GM18511 (cell line): ENCODE measurements around the gene VPS13D.

Source experiments
- ATAC-seq: cut with Tn5 transposase; IDR thresholded peaks from one replicate; pipeline ENCODE4 v1.9.1; 2021; ENCODE audit warnings: mild to moderate bottlenecking, moderate library complexity; ENCODE audit not compliant: unreplicated experiment

VPS13D gene

DNA sequence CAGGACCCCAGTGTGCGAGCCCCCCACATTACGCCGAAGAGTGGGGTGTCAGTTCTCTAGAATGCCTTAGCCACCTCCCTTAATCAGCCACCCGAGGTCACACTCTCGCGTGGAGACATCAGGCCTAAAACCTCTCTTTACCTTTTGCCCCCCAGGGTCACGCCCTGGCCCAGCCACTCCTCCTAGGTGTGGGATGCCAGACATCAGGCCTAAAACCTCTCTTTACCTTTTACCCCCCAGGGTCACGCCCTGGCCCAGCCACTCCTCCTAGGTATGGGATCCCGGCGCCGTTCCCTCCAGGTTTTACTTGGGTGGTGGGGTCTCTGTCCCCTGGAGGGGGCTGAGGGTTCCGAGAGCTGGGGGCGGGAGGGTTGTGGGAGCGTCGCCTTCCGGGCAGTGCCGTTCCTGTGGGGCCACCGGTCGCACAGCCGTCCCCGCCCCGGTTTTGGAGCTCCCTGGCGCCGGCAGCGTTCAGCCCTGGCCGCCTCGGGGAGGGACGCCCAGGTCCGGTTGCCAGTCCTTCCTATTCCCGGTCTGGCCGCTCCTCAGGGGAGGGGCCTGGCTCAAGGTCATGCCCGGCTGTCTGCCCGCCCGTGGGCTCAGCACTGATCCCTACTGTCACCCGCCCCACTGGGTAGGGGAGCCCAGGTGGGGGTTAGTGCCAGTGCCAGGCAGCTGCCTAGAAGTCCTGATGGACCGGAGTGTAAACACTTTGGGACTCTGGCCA is 882 bp downstream of the VPS13D start:
- ATAC-seq = peak; percentile 28

DNA sequence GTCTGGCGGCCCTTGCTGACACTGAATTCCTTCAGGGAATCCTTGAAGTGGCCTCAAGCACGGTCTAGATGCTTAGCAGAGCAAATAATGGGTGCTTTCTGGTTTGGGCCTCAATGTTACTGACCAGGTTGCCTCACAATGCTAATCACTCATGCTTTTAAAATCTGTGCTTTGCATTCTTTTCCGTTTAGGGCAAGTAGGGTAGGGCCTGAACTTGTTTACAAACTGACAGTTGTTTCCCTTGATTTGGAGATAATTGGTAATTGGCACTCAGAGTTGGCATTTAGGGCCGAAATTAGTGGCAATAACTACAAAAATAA is 1.4 kb downstream of the VPS13D start:
- ATAC-seq = no peak

- no peak for ATAC-seq
Observed at GRCh38 chr1:12232221-12232620, 2.4 kb downstream of the VPS13D start.

- no peak for ATAC-seq
Observed at GRCh38 chr1:12244078-12244477, 14.2 kb downstream of the VPS13D start.

DNA sequence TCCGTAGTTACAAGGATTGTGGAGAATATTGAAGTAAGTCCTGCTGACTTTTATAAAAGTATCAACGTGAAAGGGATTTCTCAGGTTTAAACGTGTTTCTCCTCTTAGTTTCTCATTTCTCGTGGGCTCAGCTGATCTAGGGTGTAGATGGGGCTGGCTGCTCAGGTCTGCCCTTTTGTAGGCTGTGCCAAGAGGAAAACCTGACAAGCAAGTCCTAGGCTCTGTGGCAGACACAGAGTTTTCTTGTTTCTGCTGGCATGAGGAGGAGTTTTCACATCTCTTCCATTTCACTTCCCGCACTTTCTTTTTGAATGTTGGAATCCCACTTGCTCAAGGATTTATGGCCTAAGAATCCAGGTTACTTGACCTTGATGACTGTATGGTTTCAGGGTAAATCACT is 14.8 kb downstream of the VPS13D start:
- ATAC-seq = no peak

DNA sequence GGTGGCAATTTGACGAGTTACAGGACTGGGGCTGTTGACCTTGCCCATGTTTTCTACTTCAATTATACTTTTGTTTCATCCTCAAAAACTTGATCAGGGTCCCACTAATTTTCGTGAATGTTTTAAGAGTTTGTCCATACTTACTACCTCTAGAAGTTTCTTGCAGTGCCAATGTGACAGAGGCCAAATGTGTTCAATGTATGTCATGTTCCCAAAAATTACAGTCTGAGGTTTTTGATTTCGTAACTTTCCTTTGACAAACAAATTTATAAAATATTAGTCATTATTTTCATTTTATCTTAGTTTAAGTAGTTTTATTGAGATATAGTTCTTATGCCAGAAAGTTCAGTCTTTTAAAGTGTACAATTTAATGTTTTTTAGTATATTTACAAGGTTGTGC is 15.3 kb downstream of the VPS13D start:
- ATAC-seq = no peak

DNA sequence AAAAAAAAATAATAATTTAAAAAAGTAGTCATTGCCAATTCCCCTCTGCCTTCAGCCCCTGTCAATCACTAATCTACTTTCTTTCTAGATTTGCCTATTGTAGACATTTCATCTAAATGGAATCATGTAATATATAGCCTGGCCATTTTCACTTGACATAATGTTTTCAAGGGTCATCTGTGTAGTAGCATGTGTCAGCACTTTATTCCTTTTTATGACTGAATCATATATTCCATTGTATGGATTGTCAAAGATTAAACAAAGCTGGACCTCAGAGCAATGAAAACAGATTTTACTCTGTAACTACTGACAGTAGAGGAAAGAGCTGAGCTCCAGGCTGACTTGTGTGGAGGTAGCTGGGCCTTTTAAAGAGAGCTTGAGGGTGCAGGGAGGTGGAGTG is 15.9 kb downstream of the VPS13D start:
- no peak for ATAC-seq

GRCh38 chr1:12246584-12246983 is 16.8 kb downstream of the VPS13D start:
- ATAC-seq = no peak

DNA sequence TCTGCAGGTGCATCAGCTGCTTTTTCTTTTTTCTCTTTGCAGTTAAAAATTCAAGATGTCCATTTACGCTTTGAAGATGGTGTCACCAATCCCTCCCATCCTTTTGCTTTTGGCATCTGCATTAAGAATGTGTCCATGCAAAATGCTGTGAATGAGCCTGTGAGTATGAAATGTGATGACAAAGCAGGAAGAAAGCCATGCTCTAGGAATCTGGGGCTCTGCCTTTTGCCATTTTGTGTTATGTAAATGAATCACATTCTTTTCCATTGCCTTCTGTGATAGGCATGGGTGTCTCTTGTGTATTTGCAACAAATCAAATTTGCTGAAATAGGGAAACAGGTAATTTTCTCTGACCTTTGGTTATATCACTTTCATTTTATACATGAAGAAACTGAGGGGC is 19.4 kb downstream of the VPS13D start:
- ATAC-seq = no peak

- ATAC-seq = no peak
Observed at GRCh38 chr1:12249748-12250147, 19.9 kb downstream of the VPS13D start.

GRCh38 chr1:12251442-12251841 is 21.6 kb downstream of the VPS13D start:
- no peak for ATAC-seq

GRCh38 chr1:12255913-12256312 is 26.1 kb downstream of the VPS13D start:
- ATAC-seq = no peak

GRCh38 chr1:12258272-12258671 is 28.4 kb downstream of the VPS13D start:
- ATAC-seq = no peak

DNA sequence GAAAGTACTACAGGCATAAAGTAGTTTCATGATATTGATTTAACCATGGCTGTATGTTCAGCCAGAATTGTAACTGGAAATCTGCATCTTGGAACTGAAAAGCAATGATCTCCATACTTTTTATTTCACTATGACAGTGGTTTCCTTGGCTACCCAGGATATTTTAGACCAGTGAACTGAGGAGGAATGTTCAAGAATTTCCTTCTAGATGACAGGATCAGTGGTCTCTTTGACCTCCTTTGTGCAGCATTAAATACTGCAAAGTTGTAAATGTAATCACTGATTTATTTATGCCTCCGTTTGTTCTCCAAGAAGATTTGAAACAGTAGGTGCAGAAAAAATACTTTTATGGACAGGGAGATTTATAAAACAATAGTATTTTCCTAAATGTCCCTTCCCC is 39.5 kb downstream of the VPS13D start:
- ATAC-seq = no peak

- ATAC-seq = no peak
Observed at GRCh38 chr1:12271033-12271432, 41.2 kb downstream of the VPS13D start.

GRCh38 chr1:12272770-12273169 is 42.9 kb downstream of the VPS13D start:
- ATAC-seq = no peak

DNA sequence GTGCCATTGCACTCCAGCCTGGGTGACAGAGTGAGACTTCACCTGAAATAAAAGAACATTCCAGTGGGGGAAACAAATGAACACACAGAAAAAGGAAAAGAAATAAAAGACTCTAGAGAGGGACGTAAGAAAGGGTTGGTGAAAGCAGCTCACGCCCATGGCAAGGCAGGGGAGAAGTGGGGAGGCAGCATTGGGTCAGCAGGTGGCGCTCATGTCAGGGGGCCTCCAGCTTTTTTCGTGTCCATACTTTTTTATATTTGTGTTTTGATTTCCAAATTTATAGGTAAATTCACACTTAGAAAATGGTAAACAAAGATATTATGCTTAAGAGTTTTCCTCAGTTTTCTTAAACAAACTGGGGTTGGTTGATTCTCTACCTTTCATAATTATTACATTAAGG is 45.5 kb downstream of the VPS13D start:
- ATAC-seq = no peak

DNA sequence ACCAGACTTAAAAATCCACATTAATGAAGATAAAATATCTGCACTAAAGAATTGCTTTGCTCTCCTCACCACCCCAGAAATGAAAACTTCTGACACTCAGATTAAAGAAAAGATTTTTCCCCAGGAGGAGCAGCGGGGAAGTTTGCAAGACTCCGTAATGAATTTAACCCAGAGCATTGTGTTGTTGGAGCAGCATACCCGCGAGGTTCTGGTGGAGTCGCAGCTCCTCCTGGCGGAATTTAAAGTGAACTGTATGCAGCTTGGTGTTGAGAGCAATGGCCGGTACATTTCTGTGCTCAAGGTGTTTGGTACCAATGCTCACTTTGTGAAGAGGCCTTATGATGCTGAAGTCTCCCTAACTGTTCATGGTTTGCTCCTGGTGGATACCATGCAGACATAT is 46.4 kb downstream of the VPS13D start:
- ATAC-seq = no peak

DNA sequence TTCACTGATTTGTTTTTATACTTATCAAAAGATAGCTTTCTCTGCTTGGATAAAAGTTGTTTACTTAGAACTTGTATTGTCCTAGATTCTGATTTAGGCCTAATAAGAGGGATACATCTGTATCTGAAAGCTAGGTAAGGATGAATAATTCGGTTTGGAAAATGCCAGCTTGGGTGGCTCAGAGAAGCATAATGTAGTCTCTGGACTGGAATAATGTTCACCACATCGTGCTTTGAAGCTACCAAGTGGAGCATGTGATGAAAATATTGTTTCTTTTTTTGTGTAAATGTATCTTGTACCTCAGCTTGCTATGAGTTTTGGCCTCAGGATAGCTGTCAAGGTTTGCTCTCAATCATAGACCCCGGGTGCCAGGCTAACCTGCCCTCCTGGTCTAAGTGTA is 49.2 kb downstream of the VPS13D start:
- no peak for ATAC-seq

DNA sequence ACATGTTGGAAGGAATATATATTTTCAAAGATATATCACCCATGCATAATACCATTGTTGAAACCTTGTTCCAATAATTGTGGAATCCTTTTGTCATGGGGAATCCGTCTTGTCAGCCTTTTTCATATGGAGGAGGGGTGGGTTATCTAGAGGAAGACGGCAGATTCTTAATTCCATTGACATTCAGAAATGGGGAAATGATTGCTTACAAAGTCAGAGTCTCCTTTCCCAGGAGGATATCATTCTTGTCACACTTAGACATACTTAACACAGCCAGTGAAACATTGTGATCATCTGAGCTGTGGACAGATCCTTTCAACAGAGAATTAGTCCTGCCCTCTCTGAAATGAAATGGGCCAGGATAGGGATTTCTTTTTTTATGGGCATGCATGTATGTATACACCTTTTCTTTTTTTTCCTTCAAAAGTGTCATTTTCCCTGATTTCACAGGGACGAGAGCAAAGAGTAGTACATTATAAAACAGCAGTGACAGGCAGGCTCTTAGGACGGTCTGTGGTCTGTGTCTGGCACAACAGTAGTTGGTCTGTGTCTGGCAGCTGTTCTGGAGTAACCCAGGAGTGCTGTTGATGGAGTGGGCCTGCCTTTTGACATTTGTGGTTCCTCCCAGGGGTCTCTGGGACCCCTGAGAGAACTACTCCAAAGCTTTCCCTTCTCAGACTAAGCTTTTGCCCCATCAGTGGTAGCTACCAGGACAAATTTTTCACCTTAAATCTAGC is 50.1 kb downstream of the VPS13D start:
- no peak for ATAC-seq

DNA sequence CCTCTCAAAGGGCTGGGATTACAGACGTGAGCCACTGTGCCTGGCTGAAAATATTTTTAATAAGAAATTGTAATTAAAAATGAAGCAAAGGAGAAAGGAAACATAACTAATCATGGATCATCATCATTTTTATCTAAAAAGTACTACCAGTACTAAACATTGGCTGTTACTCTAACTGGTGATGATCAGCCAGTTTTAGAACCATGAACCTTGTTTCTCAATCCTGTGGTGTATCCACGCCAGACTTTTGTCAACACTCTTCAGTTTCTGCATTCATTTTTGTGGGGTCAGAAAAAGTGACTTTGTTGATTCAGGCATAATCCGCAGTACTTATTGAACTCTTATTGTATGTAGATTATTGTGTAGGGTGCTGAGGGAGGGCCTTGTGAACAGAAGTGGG is 52.3 kb downstream of the VPS13D start:
- no peak for ATAC-seq

DNA sequence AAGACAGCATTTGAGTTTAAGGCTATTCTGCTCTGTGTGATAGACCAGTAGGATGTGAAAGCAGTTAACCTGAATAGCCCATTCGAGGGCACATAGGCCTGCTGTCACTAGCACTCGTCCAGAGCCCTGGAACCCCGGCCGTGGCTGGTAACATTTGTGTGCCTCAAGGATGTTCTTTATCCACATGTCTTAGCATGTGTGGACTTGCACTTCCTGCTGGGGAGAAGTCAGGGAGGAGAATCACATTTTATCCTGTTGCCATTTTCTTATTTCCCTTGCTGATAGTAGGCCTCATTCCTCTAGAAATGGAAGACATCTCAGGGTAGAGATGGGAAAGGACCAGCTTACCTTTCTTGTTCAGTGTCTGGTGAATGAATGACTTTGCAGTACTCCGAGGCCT is 54.7 kb downstream of the VPS13D start:
- ATAC-seq = no peak
